Fibroblast of skin of left biceps (primary cell): ENCODE measurements around the gene KCNQ4.

Experiments
- DNase-seq, 2 experiments: peaks; one replicate each; pipeline ENCODE4 v3.0.0-alpha.2; 2013; ENCODE audit warnings: low read depth in 2 of 2

The KCNQ4 gene

DNA sequence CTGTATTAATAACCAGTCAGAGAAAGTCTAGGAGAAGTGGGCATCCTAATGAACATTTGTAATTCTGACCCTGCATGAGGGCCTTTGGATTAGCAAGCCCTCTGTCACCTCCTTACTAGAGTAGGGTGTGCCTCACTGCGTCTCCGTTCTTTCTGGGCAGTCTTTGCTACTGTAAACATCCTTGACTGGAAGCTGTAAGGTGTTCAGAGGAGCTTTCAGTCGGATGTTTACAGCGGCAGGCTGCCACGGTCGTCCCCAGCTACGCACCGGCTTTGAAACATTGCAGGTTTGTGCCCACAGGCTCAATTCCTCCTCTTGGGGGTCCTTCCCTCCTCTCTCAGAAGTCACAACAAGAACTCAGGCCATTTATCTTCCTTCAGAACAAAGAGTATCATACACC lies 29.4 kb upstream of the KCNQ4 start:
- DNase-seq, result no peak

DNA sequence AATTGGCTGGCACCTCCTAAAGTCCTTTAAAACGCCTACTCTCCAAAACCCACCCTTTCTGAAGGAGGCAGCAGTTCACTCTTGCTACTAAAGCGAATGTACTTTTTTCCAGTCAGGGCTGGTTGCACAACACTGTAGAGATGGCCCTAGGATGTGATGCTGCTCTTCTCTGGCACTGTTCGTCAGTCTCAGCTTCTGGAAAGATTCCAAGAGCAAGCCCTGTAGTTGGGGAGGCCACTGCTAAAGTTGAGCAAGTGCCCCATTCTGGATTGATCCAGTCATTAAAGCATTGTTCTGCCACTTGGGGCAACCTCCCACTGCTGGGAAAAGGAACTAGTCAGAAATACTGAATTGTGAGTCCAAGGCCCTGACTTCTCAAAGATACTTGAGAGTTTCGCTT lies 28.5 kb upstream of the KCNQ4 start:
- DNase-seq, result no peak

DNA sequence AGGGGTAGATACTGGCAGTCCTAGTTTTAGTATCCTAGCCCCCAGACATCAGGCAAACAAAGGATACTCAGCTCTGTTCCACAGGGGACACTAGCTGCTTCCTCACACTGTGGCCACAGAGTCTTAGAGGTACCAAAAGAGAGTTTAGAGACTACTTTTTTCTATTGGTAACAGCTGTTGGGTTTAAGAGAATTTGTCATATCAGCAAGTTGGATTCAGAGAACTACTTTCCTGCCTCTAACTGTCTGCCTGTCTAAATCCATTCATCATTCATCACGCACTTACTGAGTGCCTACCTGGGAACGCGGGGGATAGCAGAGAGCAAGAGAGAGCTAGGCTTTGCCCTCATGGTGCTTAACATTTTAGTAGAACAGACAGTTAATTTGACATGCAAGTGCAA lies 27.1 kb upstream of the KCNQ4 start:
- no peak for DNase-seq

DNA sequence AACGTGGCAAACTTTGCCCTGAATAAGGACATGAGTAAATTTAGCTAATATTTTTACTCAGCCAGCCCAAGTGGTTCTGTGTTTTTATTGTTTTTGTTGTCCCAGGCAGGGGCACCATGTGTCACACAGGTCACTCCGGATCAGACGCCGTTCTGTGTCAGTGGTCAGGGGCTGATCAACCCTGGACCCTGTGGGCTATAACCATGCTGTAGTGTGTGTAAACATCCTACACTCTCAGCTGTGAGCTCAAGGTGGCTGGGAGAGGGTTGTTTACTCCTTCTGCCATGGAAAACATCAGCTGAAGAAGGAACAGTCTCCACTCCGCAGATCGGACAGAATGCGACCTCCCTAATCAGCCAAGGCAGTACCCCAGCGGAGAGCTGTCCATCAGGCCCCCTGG lies 26.5 kb upstream of the KCNQ4 start:
- DNase-seq, result no peak

DNA sequence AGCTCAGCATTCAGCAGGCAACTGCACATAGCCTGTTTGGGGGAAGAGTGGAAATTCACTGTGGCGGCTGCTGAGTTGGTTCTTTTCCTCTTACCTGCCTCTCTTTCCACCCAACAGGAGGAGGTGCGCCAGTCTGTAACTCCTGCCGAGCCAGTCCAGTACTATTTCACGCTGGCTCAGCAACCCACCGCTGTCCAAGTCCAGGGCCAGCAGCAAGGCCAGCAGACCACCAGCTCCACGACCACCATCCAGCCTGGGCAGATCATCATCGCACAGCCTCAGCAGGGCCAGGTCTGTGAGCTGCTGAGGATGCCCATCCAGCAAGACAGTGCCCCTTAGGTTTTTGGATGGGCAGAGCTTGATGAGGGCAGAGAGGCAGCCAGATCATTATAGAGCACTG lies 25.6 kb upstream of the KCNQ4 start:
- no peak for DNase-seq

DNA sequence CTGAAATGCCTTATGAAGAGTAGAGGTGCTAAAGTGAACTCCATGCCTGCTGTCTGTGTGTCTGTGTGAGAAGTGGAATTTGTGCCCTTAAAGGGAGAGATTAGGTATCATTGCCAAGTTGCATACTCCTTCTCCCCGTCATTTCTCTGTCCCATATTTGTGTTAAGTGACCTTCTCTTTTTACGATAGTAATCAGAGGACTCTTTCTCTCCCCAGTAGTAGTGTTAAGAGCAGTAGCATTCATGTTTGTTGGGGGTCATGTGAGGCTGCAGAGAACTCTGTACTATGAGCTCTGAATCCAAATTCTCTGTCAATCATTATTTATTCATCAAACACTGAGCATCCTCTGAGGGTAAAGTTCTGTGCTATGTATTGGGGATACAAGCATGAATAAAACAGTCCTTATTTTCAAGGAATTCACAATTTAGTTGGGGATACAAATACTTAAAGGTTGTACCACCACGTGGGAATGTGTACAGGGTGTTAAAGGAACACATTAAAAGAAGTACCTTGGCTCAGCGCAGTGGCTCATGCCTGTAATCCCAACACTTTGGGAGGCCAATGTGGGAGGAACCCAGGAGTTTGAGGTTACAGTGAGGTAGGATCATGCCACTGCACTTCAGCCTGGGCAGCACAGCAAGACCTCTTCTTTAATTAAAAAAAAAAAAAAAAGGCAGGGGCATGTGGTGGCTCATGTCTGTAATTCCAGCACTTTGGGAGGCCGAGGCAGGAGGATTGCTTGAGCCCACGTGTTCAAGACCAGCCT lies 24.8 kb upstream of the KCNQ4 start:
- DNase-seq, result no peak

DNA sequence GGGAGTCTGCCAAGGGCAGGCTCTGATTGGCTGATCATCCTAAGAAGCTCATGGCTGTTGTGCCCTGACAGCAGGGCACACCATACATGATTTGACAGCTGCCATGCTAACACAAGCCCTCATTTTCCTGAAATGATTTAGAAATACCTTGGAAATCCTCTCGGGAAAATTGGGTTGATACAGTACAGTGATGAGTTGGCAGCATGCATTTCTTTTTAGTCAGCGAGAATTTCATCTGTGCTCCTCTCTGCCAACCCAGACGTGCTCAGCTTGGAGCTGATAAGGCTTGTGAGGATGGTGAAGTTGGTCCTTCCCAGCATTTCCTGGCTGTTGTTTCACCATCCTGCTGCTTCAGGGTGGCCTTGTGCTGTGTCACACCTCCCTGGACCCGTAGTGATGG lies 22.6 kb upstream of the KCNQ4 start:
- DNase-seq, result no peak

DNA sequence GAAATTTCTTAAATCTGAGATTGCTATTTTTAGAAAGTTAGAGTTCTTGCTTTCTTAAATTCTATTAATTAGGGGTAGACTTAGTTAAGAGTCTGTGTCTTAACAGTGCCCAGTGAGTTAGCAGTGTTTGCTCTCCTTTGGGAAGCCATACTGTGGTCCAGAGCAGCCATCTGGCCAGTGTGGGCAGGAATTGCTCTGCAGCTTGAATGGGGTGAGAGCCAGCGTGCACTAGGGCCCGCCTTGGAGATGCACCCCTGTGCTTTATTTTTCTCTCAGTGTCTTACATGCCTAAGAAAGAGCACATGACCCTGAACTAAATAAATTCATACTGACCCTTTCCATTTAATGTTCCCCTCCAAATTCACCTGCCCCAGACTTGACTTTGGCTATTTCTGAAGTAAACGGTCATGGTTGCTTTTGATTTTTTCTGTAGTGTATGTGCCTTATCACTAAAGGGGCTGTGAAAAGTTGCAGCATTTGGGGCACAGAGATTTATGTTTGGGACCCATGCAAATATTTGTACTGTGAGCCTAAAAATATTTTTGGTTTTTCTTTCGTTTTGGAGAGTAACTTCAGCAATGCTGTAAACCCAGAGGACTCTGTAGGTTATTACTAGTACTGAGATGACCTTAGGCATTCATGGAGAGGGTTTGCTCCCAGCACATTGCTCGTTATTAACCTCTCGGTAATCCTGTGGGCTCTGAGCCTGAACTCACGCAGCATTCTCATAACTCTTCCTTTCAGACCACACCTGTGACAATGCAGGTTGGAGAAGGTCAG lies 21.3 kb upstream of the KCNQ4 start:
- DNase-seq, result no peak

DNA sequence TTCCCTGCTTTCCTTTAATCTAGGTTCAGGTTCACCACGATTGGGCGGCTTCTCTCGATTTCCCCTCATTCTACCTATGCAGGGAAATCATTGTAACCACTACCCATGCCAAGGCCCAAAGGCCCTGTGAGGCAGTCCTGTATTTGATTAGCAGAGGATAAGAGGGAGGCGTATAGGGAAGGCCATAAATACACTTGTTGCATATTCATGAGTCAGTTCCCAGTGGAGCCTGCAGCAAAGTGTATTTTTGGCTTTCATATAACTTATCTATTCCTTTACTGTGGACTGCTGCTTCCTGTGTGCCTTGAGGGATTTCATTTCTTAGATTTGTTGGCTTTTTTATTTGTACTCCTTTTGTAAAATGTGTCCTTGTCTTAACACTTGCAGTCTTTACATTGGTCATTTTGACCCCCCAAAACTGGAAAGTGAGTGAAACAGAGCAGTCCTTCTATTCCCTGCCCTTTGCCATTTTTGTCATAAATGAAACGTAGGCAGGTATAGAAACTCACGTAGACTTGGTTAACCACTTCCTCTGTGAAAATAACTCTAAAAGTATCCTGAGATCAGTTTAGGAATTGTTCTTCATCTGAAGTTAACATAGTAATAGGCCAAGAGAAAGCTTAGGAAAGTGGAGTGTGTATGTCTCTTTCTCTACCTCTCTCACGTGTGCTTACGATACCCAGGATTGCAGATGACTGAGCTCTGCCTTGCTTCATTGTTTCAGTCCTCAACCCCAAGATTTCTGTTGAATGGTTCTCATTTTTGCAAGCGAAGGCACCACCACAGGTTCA lies 19.6 kb upstream of the KCNQ4 start:
- no peak for DNase-seq

DNA sequence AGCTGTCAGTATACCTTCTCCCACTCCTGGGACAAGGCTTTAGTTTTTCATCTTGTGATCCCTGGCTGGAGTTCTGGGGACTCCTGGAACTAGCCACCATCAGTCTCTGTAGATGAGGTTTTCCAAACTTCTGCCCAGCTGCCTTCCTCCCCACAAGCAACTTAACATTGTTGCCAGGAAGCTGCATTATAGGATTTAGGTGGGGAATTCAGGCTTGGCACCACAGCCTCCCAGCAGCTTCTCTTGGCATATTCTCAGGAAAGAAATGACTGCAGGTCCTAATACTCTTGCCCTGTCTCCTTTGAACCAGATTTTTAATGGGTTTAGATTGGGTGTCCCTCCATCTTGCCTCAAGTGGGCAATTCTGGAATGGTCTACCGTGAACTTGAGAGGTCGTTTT lies 18.6 kb upstream of the KCNQ4 start:
- no peak for DNase-seq

DNA sequence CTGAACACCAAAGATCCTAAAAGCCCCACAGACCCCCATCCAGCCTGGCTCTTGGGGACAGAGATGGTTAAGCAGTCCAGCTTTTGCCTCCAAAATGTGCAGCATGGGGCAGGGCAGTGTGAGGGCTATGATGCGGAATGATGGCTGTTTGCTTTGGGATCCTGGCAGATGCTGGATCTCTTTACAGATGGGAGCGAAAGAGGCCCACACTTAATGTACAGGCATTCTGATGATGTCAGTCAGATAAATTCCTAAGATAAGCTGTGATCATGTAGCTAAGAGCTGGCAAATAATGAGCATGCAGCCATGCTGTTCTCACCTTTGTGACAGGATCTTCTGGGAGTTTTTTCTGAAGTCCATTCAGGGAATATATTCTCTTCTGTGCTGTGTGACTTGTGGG lies 17.6 kb upstream of the KCNQ4 start:
- DNase-seq, result no peak

DNA sequence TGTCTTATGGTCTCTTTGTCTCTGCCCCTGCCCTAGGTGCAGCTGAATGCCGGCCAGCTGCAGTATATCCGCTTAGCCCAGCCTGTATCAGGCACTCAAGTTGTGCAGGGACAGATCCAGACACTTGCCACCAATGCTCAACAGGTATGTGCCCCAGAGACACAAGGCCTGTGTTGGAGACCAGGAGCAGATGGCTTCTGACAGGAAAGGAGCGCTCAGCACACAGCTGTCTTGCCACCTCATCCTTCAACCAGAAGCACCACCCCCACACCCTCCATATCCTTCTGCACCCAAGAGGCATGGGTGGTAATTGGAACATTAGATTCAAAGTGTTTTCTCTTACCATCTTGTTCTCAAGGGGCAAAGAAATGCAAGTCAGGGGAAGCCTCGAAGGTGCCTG lies 17.0 kb upstream of the KCNQ4 start:
- DNase-seq, result no peak

DNA sequence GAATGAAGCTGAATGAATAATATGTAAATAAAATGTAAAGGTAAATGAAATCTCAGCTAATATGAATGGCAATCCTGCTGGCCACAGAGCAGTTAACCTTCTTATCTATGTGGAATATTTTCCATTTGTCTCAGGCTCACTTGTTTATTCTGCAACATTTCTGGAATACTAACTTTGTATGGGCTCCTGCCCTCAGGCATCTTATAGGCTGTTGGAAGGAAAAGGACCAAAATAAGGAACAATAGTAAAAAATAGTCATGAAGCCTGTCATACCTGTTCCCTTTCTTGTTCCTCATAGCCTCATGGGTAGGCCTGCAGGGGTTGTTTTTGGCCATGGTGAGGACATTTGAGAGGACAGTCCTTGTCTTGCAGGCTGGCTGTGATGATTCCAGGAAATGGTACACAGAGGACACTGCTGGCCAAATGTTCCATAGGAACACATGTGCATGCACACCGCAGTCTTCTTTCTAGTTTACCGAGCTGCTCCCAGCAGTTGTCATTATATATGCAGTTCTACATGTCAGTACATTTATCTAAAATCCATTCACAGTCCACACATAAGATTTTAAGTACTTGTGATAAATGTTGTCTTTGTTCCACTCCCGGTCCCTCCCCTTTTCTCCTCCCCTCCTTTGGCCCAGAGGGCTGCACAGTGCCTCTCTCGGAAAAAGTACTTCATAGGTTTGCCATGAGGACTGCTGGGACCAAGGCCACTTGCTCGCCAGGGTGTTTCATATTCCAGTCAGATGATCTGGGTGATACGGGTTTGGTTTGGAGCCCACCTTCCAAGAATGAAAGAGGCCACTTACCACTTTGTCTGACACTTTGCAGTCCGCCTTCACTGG lies 15.2 kb upstream of the KCNQ4 start:
- DNase-seq, result no peak

DNA sequence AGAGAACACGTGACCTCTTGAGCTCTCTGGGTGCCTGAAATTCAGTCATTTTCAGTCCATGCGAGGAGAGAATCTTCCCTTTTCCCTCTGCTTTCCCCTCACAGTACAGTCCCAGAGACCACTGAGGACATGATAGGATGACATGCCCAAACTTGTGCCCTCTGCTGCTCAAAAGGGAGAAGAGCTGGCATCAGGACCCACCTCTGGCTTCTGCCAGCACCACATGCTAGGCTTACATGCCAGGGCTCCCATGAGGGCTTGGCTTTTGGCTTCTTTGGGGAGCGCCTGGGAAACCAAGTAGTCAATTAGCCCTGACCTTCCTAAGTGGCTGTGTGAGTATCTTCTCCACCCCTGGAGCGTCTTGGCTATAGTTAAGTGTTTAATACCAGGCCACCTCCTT lies 13.8 kb upstream of the KCNQ4 start:
- no peak for DNase-seq

DNA sequence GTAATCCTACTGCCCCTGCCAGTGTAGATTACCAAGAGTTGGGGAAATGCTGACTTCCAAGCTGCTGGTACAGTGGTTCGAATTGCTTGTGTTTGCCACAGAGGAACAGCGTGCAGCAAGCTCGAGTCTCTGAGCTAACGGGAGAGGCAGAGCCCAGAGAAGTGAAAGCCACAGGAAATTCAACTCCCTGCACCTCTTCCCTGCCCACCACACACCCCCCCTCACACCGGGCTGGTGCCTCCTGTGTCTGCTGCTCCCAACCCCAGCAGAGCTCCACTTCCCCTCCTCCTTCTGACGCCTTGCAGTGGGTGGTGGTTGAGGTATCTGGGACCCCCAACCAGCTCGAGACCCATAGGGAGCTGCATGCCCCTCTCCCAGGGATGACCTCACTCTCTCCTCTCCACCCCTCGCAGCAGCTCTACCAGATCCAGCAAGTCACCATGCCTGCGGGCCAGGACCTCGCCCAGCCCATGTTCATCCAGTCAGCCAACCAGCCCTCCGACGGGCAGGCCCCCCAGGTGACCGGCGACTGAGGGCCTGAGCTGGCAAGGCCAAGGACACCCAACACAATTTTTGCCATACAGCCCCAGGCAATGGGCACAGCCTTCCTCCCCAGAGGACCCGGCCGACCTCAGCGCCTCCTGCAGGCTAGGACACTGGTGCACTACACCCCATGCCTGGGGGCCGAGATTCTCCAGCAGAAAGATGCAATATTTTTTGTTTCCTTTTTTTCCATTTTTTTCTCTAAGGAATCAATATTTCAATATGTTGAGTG lies 13.1 kb upstream of the KCNQ4 start:
- no peak for DNase-seq

DNA sequence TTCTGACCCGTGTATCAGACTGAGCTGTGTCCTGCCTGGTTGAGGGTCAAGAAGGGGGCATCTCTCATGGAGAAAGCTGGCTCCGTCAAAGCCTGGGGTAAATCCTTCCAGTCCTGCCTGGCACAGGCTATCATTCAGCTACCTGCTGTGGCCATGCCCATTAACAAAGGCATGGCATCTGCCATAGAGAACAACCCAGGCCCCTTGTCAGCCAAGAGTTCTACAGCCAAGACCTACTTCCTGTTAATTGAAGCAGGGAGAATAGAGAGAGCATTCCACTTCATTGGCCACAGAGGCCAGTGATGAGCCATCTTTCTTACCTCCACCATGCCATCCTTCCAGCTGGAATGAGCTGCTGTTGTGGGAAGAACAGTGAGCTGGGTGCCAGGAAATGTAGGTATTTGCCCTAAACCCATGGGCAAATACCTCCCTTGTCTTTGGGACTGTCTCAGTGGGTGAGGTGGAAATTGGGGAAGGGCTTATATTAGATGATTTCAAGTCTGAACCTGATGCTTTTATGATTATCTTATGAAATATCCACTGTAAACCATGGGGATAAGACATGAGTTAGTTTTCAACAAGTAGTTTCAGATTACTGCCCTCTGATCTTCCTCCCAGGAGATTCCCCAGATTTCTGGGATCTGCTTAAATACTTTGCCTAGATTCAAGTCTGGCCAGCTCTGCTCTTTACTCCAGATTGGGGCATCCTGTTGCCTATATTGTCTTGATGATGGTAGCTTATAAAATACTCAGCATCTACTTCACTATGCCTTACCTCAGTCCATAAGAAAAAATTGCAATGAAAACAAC lies 11.2 kb upstream of the KCNQ4 start:
- no peak for DNase-seq

DNA sequence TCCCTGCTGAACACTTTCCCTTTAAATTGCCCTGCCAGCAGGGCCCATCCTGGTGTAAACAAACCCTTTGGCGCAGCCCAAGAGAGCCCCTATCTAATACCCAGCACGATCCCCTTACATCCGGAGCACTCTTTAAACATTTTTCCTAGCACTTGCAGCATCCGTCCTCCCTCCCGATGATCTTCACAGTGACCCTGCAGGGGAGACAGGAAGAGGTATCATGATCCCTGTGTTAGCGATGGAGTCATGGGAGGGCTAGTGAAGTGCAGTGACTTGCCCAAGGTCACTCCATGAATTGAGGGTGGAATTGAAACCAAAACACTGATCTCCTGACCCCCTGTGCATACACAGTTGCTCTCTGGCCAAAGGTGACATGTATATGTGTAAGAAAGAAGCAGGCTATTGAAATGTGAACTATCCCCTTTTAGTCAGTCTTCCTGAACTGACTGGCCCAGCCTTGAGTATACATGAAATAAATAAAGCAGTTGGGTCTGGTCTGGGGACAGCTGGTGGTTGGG lies 9.8 kb upstream of the KCNQ4 start:
- no peak for DNase-seq

DNA sequence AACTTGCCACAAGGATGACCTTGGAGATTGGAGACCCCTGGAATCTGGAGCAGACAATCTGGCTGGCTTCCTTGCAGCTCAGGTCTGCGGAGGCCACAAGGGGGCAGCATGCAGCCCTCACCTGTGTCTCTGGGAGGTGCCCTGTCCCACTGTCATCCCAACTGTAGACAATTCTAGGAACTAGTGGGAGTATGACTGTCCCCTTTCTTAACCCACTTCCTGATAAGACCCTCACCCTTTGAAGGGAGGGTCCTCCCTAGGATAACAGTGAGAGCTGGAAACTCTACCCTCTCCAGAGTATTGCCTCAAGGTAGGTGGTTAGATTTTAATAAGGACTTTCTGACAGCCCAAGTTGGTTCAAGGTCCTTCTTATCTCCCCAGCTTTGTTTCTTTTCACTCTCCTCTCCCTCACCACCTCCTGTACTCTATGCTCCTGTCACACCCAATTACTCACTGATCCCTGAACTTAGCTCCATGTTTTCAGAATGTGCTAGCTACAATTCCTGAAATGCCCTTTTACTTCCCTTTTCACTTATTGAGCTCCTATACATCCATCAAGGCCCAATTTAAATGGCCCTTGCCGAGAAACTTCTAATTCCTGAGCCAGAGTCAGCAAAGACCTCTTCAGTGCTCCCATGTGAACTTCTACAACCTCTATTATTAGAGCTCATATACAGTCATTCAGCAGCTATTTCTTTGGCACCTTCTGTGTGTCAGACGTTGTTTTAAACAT lies 9.2 kb upstream of the KCNQ4 start:
- no peak for DNase-seq
